RWPE2 (cell line): ENCODE results near the gene DIP2B.

Source experiments
- ATAC-seq: fragments of 200-7000 bp; cut with Tn5 transposase; 3 replicates; pipeline ENCODE4 v1.9.1; 2021; ENCODE audit warnings: low read depth
- DNase-seq: peaks from one replicate; pipeline ENCODE4 v3.0.0-alpha.2; 2020; ENCODE audit warnings: low spot score
- H3K27ac ChIP-seq: fragments of 450-650 bp; 2 replicates; pipeline ENCODE4 v1.5.1; 2017; ENCODE audit warnings: mild to moderate bottlenecking; ENCODE audit not compliant: poor library complexity, severe bottlenecking
- H3K27me3 ChIP-seq: fragments of 250-450 bp; sonication (Bioruptor Pico); 2 replicates; pipeline ENCODE4 v1.5.1; 2021; ENCODE audit warnings: mild to moderate bottlenecking, moderate library complexity; ENCODE audit not compliant: insufficient read depth, poor library complexity, severe bottlenecking
- H3K36me3 ChIP-seq: fragments of 250-450 bp; sonication (Bioruptor Pico); 2 replicates; pipeline ENCODE4 v1.5.1; 2020; ENCODE audit warnings: low read depth, mild to moderate bottlenecking, moderate library complexity
- H3K4me1 ChIP-seq: fragments of 250-450 bp; sonication (Bioruptor Pico); 2 replicates; pipeline ENCODE4 v1.5.1; 2021; ENCODE audit warnings: mild to moderate bottlenecking, moderate library complexity; ENCODE audit not compliant: insufficient read depth, poor library complexity, severe bottlenecking
- H3K4me3 ChIP-seq: fragments of 250-450 bp; sonication (Bioruptor Pico); 2 replicates; pipeline ENCODE4 v1.5.1; 2021; ENCODE audit warnings: mild to moderate bottlenecking, moderate library complexity; ENCODE audit not compliant: severe bottlenecking
- H3K9me3 ChIP-seq: fragments of 250-450 bp; sonication (Bioruptor Pico); 2 replicates; pipeline ENCODE4 v1.5.1; 2021; ENCODE audit warnings: mild to moderate bottlenecking, moderate library complexity; ENCODE audit not compliant: severe bottlenecking
- CTCF ChIP-seq: fragments of 450-650 bp; IDR thresholded peaks from one replicate; pipeline ENCODE4 v1.5.1; 2017; ENCODE audit warnings: mild to moderate bottlenecking, moderate library complexity; ENCODE audit not compliant: poor library complexity, severe bottlenecking

The DIP2B gene

DNA sequence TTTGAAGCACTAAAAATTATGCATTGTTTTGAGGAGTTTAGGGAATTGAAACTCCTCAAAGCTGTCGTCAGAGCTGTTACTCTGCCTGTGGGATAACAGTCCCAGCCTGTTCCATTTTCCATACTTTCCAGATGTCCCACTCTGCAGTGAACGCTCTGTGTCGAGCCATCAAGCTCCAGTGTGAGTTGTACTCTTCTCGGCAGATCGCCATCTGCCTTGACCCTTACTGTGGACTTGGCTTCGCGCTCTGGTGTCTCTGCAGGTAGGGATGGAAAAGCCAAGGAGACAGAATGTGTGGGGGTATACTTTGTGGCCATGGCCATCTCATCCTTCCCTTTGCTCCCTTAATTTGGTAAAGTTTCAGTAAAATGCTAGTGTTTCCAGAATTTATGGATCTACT is 223.6 kb downstream of the DIP2B start:
- peaks cover 75% of the 10 kb centered on the region for H3K36me3 ChIP-seq
- no peak for ATAC-seq

GRCh38 chr12:50728841-50729240 is 224.1 kb downstream of the DIP2B start:
- Histone ChIP-seq H3K27ac (no peak overlapping the region), H3K27me3 (no peaks in the 10 kb centered on the region), H3K4me1 (no peaks in the 10 kb centered on the region), H3K36me3 (peaks cover 75% of the 10 kb centered on the region), H3K9me3 (no peaks in the 10 kb centered on the region), H3K4me3 (no peak overlapping the region)
- DNase-seq (no peak), ATAC-seq (no peak)
- TF ChIP-seq CTCF: no peak

More for the DNA sequence above, 223.6 kb downstream of the DIP2B start:
- H3K27ac ChIP-seq: no peak overlapping the region
- no peak for TF ChIP-seq CTCF
- no peaks in the 10 kb centered on the region for H3K27me3 ChIP-seq
- no peak for DNase-seq
- H3K9me3 ChIP-seq: no peaks in the 10 kb centered on the region
- no peaks in the 10 kb centered on the region for H3K4me1 ChIP-seq
- no peak overlapping the region for H3K4me3 ChIP-seq

- TF ChIP-seq CTCF: no peak
- Histone ChIP-seq H3K9me3 (no peaks in the 10 kb centered on the region), H3K36me3 (peaks cover 74% of the 10 kb centered on the region), H3K4me1 (no peaks in the 10 kb centered on the region), H3K27me3 (no peaks in the 10 kb centered on the region), H3K4me3 (no peak overlapping the region), H3K27ac (no peak overlapping the region)
- DNase-seq (no peak), ATAC-seq (peak; percentile 80)
These were observed 227.8 kb downstream of the DIP2B start for GRCh38 chr12:50732591-50732990.

DNA sequence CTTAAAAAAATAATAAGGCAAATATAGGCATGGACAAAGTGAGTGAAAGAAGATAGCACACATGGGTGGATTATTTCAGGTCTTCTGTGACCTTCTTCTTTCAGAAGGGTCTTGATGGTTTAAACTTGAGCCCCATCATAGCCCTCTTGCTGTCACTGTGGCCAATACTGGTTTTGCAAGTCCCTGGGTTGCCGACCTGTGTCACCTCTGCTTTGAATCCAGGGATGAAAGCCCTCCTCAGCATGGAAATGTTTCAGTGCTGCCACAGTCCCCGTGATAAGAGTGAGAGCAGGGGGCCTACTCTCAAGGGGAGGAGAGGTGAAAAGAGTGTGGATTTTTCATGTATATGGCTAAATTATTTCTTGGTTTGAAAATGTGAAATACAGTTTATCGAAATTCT is 228.9 kb downstream of the DIP2B start:
- no peak for TF ChIP-seq CTCF
- H3K9me3 ChIP-seq: no peaks in the 10 kb centered on the region
- H3K27ac ChIP-seq: no peak overlapping the region
- ATAC-seq: no peak
- no peaks in the 10 kb centered on the region for H3K4me1 ChIP-seq
- peaks cover 74% of the 10 kb centered on the region for H3K36me3 ChIP-seq
- no peak overlapping the region for H3K4me3 ChIP-seq
- H3K27me3 ChIP-seq: no peaks in the 10 kb centered on the region
- DNase-seq: no peak

GRCh38 chr12:50734409-50735263 is 229.9 kb downstream of the DIP2B start:
- H3K36me3 ChIP-seq: peaks cover 78% of the 10 kb centered on the region
- ATAC-seq (peak; percentile 58), DNase-seq (no peak)
- H3K27me3 ChIP-seq: no peaks in the 10 kb centered on the region
- no peak overlapping the region for H3K4me3 ChIP-seq
- H3K27ac ChIP-seq: no peak overlapping the region
- no peaks in the 10 kb centered on the region for H3K4me1 ChIP-seq
- peak; percentile 75 for TF ChIP-seq CTCF
- H3K9me3 ChIP-seq: no peaks in the 10 kb centered on the region
